MM.1S (cell line): ENCODE results near the gene PGS1.

Experiments used
- CTCF ChIP-seq: fragments of 300-600 bp; sonication (generic); IDR thresholded peaks from 2 replicates; pipeline ENCODE4 v1.5.1; 2016; ENCODE audit warnings: antibody characterized with exemption, low read length, mixed read lengths
- EZH2 ChIP-seq: fragments of 300-600 bp; sonication (generic); optimal IDR thresholded peaks from 2 replicates; pipeline ENCODE3; 2017; ENCODE audit warnings: low read depth, mild to moderate bottlenecking, antibody characterized with exemption, low read length, mixed read lengths

GRCh38 chr17:78469443-78469842, 91.0 kb downstream of the PGS1 start:
- TF ChIP-seq CTCF, result no peak
- TF ChIP-seq EZH2, result no peak
